Mucosa of rectum (tissue), 2 donors: ENCODE results near the gene DNASE1L1.

Experiments used
- H3K27ac ChIP-seq, 2 donors: one replicate each; pipeline ENCODE4 v1.7.0; 2013; ENCODE audit warnings: inconsistent platforms in 2 of 2, low read depth in 2 of 2, low read length in 2 of 2
- H3K27me3 ChIP-seq, 2 donors: one replicate each; pipeline ENCODE4 v1.7.0; 2013; ENCODE audit warnings: low read length in 2 of 2; ENCODE audit not compliant: control insufficient read depth in 2 of 2, insufficient read depth in 2 of 2
- H3K36me3 ChIP-seq, 2 donors: one replicate each; pipeline ENCODE4 v1.7.0; 2013; ENCODE audit warnings: low read length in 2 of 2; ENCODE audit not compliant: control insufficient read depth in 2 of 2, insufficient read depth in 2 of 2
- H3K4me1 ChIP-seq, 2 donors: one replicate each; pipeline ENCODE4 v1.7.0; 2013; ENCODE audit warnings: low read length in 2 of 2, mild to moderate bottlenecking in 1 of 2; ENCODE audit not compliant: control insufficient read depth in 2 of 2, insufficient read depth in 2 of 2
- H3K4me3 ChIP-seq, 2 donors: one replicate each; pipeline ENCODE4 v1.7.0; 2013; ENCODE audit warnings: low read length in 2 of 2
- H3K9ac ChIP-seq, 2 donors: one replicate each; pipeline ENCODE4 v1.7.0; 2013; ENCODE audit warnings: low read length in 2 of 2, low read depth in 1 of 2, mild to moderate bottlenecking in 1 of 2
- H3K9me3 ChIP-seq, 2 donors: one replicate each; pipeline ENCODE4 v1.7.0; 2013; ENCODE audit warnings: low read length in 2 of 2; ENCODE audit not compliant: control insufficient read depth in 2 of 2
- donor health status: healthy.
- donor health status: Normal muscosa, but diverticular disease.

The DNASE1L1 gene

GRCh38 chrX:154376774-154377173 is 32.3 kb downstream of the DNASE1L1 start:
- Histone ChIP-seq H3K9me3 (no peaks in the 10 kb centered on the region), H3K4me1 (peaks cover 21 to 22% of the 10 kb centered on the region in 2 donors), H3K36me3 (no peaks in the 10 kb centered on the region), H3K4me3 (no peak overlapping the region), H3K27me3 (peaks cover 0 to 7% of the 10 kb centered on the region in 2 donors), H3K27ac (peak overlapping the region; percentile 45 to 92), H3K9ac (no peak overlapping the region)

- peaks cover 19% of the 10 kb centered on the region in 2 donors for H3K4me1 ChIP-seq
- H3K27me3 ChIP-seq = peaks cover 0 to 8% of the 10 kb centered on the region in 2 donors
- H3K27ac ChIP-seq = peak overlapping the region; percentile 32 to 65
- peak overlapping the region in 1 of 2 donors; percentile 33 for H3K4me3 ChIP-seq
- H3K9ac ChIP-seq = peak overlapping the region in 1 of 2 donors; percentile 2
- no peaks in the 10 kb centered on the region for H3K9me3 ChIP-seq
- no peaks in the 10 kb centered on the region for H3K36me3 ChIP-seq
Observed at GRCh38 chrX:154375156-154375504, 33.9 kb downstream of the DNASE1L1 start.

GRCh38 chrX:154374313-154375155 is 34.5 kb downstream of the DNASE1L1 start, which contains the start of gene FLNA:
Gene FLNA, minus strand, starts transcription at chrX:154374634. Its CDS starts 3,389 bp downstream, at chrX:154371245.
- Histone ChIP-seq H3K36me3 (no peaks in the 10 kb centered on the region), H3K4me1 (peaks cover 15% of the 10 kb centered on the region in 2 donors), H3K9me3 (no peaks in the 10 kb centered on the region), H3K4me3 (peak within 1 kb of the TSS; percentile 25 to 57), H3K27me3 (peaks cover 5 to 13% of the 10 kb centered on the region in 2 donors), H3K9ac (peak within 1 kb of the TSS; percentile 34 to 61), H3K27ac (peak within 1 kb of the TSS; percentile 43 to 76)

- no peaks in the 10 kb centered on the region for H3K36me3 ChIP-seq
- peak overlapping the region; percentile 34 to 61 for H3K9ac ChIP-seq
- H3K27ac ChIP-seq = peak overlapping the region; percentile 43 to 76
- no peaks in the 10 kb centered on the region for H3K9me3 ChIP-seq
- peak overlapping the region; percentile 25 to 57 for H3K4me3 ChIP-seq
- H3K4me1 ChIP-seq = peaks cover 15 to 17% of the 10 kb centered on the region in 2 donors
- peaks cover 5 to 14% of the 10 kb centered on the region in 2 donors for H3K27me3 ChIP-seq
Observed at GRCh38 chrX:154373340-154374306, 35.4 kb downstream of the DNASE1L1 start.

- peak overlapping the region; percentile 44 to 76 for H3K27ac ChIP-seq
- H3K4me3 ChIP-seq = peak overlapping the region in 1 of 2 donors; percentile 26
- H3K27me3 ChIP-seq = peaks cover 5 to 14% of the 10 kb centered on the region in 2 donors
- no peaks in the 10 kb centered on the region for H3K9me3 ChIP-seq
- peaks cover 10 to 19% of the 10 kb centered on the region in 2 donors for H3K4me1 ChIP-seq
- H3K9ac ChIP-seq = no peak overlapping the region
- H3K36me3 ChIP-seq = no peaks in the 10 kb centered on the region
Observed at GRCh38 chrX:154372612-154373022, 36.4 kb downstream of the DNASE1L1 start.

- peaks cover 5 to 10% of the 10 kb centered on the region in 2 donors for H3K27me3 ChIP-seq
- peak overlapping the region; percentile 44 to 67 for H3K27ac ChIP-seq
- H3K9me3 ChIP-seq = no peaks in the 10 kb centered on the region
- H3K4me3 ChIP-seq = peak overlapping the region; percentile 26 to 37
- no peaks in the 10 kb centered on the region for H3K36me3 ChIP-seq
- H3K4me1 ChIP-seq = peaks cover 10 to 19% of the 10 kb centered on the region in 2 donors
- peak overlapping the region in 1 of 2 donors; percentile 44 for H3K9ac ChIP-seq
Observed at GRCh38 chrX:154371789-154372300, 37.2 kb downstream of the DNASE1L1 start.

GRCh38 chrX:154371017-154371788 is 37.9 kb downstream of the DNASE1L1 start:
- peak overlapping the region; percentile 62 to 81 for H3K4me3 ChIP-seq
- peaks cover 10 to 19% of the 10 kb centered on the region in 2 donors for H3K4me1 ChIP-seq
- peaks cover 5 to 10% of the 10 kb centered on the region in 2 donors for H3K27me3 ChIP-seq
- peak overlapping the region; percentile 16 to 70 for H3K9ac ChIP-seq
- no peaks in the 10 kb centered on the region for H3K9me3 ChIP-seq
- peak overlapping the region; percentile 44 to 90 for H3K27ac ChIP-seq
- H3K36me3 ChIP-seq = no peaks in the 10 kb centered on the region

- Histone ChIP-seq H3K9me3 (no peaks in the 10 kb centered on the region), H3K4me1 (peaks cover 10 to 19% of the 10 kb centered on the region in 2 donors), H3K27ac (peak overlapping the region; percentile 69 to 90), H3K36me3 (no peaks in the 10 kb centered on the region), H3K9ac (peak overlapping the region; percentile 36 to 70), H3K4me3 (peak overlapping the region; percentile 62 to 81), H3K27me3 (peaks cover 5 to 10% of the 10 kb centered on the region in 2 donors)
Observed at GRCh38 chrX:154370300-154371016, 38.6 kb downstream of the DNASE1L1 start.
